NCI-H1694 (cell line): Measurements from ENCODE around the gene ADAMTS16.

Experiments used
- DNase-seq: peaks from one replicate; lab custom pipeline; 2025; lab: John Stamatoyannopoulos, UW

ADAMTS16 gene

DNA sequence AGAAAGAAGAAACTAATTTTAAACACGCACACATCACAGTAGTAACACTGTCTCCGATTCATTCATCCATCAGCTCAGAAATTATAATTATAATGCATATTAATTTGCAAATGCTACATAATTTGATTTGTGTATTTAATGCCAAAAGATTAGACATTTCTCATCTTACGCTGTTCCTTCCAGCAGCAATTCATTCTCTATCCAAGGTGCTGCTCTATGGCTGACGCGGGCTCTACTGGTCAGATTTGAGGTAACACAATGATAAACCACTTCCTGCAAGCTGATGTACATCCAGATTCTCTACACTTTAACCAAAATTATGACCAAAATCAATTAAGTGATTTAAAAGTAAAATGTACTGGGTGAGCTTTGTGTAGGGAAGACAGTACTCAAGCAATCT lies 204.5 kb downstream of the ADAMTS16 start:
- no peak for DNase-seq

DNA sequence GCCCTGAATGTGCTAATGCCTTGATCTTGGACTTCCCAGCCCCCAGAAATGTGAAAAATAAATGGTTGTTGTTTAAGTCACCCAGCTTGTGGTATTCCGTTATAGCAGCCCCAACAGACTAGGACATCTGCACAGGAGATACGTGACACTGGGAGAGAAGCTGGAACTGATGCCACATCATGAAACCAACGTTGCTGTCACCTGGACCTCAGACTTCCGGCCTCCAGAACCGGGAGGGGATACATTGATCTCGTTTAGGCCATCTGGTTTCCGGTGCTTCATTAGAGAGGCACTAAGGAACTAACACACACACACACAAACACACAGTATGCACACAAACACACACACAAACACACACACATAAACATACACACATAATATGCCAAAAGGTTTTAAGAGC lies 207.3 kb downstream of the ADAMTS16 start:
- DNase-seq = no peak

DNA sequence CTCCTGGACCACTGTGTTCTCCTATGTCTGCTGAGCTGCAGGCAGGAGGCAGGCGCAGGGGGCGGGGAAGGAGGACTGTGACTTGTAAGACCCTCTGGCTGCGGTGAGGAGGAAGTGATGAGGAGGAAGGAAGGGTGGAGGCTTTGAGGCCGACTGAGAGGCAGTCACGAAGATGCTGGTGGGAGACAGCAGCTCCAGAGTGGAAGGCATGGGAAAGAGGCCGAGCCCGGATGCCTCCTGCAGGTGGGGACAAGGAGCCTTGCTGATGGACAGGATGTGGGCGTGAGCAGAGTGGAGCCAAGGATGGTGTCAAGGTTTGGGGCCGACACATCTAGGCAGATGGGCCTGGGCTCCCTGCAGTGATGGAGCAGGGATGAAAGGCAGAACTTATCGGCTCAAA lies 208.0 kb downstream of the ADAMTS16 start:
- DNase-seq = no peak

DNA sequence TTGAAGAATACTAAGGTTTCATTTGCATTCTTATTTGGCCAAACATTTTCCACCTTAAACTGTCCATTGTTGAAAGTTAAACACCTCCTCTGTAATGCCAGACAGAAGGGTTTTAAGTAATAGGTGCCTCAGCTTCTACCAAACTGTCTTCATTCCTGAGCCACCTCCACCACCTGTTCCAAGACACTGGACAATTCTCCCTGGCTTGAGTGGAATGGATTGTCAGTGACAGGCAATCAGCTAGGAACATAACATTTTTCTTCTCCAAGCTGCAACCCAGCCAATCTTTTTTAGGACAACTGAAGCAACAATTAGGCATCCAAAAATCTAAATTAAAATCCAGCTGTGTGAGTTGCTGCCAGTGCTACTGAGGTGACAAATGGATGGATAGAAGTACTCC lies 208.4 kb downstream of the ADAMTS16 start:
- DNase-seq = no peak

DNA sequence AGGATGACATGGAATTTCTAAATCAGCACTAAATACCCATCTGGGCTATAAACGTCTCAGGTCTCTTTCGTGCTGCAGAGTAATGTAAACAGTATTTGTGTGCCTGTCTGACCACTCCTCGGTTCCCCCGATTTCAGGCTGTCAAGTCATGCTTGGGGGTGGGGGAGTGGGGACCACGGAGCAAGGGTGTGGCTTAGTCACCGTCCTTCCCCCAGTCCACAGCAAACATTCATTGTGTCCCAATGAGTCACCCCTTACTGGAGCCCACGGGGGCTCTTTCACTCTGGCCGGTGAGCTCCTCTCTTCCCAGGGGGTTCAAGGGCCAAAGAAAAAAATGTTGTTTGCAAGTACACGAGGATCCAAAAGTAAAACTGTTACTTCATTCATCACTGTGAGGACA lies 210.0 kb downstream of the ADAMTS16 start:
- no peak for DNase-seq

DNA sequence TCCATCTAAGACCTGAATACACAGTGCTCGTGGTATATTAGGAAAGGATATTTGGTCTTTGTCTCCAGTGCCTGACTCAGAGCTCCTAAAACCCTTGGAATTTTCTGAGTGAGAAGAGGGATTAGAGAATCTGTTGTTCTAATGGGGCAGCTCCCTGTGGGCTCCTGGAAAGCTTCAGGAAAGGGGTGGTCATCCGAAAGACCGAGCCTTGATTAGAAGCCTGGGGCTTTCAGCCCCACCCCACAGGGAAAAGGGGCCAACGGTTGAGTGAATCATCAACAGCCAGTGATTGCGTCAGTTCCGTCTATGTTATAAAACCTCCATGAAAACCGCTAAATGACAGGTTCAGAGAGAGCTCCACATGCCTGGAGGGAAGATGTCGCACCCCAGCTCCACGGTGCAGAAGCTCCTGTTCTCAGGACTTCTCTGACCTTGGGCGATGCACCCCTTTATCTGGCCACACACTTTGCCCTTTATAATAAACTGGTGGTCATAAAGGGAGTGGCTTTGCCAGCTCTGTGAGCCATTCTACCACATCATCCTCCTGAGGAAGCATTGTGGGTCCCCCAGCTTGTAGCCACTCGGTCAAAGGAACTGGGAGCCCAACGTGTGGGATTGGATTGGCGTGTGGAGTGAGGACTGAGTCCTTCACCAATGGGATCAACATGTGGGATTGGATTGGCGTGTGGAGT lies 211.3 kb downstream of the ADAMTS16 start:
- no peak for DNase-seq

DNA sequence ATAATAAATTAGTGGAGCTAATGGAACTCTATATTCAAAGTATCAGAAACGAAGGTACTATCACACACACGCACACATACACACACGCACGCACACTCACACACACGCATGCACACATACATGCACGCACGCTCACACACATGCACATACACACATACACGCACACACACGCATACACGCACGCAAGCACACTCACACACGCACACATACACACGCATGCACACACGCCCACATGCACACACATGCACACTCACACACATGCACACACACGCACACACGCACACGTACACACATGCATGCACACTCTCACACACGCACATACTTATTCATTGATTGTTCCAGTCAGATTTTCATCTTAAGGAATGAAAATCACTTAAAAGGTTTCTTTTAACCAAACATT lies 212.5 kb downstream of the ADAMTS16 start:
- no peak for DNase-seq

DNA sequence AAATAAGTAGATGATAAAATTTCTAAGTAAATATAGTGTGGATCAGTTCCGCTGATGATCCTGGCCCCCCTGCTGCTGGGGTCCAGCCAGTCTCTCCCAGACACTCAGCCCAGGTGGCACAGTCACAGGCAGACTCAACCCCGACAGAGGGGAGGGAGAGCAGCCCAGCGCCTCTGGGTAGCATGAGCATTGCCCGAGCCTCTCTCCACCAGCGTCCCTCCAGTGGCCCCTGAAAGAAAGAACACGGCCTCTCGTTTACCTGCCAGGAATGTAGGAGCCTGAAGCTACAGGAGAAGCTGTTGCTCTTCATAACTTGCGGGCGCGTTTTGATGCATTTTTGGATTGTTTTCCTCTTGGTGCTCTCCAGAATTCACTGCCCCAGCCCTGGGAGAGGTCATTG lies 213.6 kb downstream of the ADAMTS16 start:
- no peak for DNase-seq

DNA sequence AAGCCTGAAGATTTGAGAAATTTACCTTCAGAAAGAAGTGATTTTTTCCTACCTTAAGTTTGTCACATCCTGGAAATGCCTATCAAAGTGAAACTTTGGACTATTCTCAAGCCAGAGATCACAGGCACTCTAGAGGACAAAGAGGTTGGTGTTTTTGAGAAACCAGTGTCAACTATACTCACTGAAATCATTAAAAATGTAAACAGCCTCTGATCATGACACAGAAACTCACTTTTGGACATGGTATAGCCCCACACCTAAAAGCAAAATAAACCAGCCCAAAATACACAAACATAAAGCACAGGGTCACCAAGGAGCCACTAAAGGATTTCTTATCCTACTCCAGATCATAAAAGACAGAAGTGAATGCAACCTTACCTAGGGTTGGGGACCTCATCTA lies 216.6 kb downstream of the ADAMTS16 start:
- DNase-seq = no peak

DNA sequence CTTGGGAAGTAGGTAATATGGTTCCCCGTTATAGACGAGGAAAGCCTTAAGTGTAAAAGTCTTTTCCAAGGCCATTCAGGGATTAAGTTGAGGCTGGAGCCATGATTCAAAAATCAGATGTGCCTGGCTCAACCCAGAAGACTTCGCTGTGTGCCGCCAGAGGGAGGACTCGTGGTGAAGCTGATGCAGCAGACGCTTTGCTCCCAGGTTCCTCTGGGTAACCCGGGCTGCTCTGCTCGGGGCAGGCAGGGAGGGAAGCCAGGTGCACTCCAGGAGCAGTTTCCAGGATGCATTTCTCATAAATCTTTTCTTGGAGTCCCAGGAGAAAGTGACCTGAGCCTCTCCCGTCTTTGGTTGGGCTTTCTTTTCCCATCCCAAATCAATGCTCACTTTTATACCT lies 219.5 kb downstream of the ADAMTS16 start:
- no peak for DNase-seq

DNA sequence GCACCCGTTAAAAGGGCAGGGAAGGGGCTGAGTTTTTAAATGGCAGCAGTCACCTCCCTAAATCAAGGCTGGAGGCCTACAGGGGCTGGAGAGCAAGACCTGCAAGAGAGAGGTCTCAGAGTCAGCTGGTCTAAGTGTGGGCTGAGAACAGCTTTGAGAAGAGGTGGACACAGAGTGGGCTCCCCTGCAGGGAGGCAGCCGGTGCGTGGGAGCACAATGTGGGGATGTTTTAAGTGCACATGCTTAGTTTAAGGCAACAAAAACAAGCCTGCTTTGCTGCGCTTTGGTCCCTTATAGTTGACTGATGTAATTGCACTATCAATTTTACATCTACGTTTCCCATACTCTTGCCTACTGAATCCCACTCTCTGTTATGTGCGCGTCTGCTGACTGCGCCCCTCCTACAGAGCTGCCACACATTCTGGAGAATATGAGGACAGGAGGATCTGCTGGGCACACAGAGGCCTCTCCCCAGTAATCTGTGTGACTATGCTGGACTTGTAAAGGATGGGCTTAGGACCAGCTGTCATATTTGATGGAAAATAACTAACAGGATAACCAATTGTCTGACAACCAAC lies 220.3 kb downstream of the ADAMTS16 start:
- no peak for DNase-seq

DNA sequence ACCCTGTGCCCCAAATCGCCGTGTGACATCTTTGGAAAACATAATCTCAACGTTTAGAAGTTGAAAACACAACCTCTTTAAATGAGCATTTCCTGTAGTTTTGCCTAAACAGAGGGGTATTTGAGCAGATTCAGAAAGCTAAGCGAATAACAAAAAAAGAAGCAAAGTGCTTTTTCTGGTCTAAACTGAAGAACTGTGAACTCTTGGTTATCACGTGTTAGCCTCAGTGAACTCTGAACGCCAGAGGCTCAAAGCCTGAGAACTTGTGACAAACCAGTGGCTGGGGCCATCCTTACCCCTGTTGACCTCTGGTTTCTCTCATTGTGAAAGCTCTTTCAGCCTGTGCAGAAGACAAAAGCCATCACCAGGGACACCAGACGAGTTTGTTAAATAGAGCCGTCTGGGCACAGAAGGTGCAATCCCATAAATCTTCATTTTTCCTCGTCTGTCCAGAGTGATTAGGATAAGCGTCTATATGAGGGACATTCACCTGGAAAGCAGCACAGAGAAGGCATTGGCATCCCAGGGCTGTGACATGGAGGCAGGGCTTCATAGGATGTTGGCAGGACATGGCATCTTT lies 220.9 kb downstream of the ADAMTS16 start:
- DNase-seq = no peak

DNA sequence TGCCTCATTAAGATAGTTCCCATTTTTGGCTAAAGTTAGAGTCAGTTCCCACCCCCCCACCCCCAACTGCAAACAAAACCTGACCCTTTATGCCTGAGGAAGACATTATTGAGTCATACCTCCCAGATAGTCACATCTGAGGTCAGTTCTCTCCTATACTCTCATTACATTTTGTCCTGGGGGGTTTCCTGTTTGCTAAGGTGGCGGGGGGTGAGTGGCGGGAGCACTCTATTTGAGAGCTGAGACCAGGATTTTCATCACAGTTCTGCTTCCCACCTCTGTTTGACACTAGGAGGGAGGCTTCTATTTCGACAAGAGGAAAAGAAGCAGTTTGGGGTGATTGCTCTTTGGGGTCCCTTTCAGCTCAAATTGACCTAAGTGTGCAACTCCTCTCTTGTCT lies 222.9 kb downstream of the ADAMTS16 start:
- DNase-seq = no peak

DNA sequence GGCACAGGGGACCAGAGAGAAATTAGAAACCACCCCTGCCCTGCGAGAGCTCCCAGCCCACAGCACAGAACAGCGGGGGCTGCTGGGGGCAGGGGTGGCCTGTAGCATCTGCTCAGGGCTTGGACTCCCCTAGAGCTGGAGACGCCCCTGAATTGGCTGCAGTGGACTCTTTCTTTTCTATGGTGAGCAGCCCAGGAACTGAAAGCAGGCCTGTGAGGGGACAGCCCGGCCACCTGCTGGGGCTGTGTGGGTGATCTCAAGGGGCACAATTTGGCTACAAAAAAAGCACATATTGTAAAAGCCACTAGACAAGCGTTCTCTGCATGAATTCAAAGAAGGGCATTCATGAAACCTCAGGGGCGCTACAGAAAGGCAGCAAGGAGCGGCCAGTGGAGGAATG lies 224.8 kb downstream of the ADAMTS16 start:
- no peak for DNase-seq

DNA sequence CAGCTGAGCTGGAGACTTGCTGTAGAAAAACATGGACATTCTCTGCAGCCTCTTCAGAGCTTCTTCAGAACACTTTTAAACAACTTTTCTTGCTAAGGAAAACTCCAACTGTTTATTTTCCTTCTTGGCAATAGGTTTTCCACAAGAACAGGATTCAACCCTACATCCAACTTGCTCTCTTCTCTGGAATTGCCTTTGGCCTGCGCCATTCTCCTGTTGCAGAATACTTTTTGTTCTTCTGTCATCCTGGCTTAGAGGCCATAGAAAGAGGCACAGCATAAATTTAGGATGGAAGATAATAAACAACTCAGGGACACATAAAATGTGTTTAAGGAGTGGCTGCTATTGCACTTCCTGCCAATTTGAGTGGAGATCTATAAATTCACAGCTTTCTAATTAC lies 227.6 kb downstream of the ADAMTS16 start:
- no peak for DNase-seq

DNA sequence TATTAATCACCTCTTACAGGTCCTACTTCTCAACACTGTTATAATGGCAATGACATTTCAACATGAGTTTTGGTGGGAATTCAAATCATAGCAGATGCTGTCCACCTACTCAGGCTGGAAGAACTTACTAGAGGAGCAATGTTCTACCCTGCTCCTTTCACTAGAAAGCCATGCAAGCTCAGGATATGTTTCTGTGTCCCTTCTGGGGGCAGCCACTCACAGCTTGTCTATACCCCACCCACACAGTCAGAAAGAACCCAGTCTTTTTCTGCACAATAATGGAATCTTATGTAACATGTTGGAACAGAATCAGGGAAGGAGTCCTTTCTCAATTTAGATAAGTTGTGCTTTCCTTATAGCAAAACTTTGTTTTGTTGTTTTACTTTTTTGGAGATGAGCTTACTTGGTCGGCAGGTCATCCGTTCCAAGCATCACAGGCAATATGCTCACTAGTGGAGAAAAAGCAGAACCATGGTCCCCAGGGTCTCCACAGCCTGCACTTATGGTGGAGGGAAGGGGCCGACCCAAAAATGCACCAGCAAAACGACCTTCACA lies 229.0 kb downstream of the ADAMTS16 start:
- DNase-seq = no peak
